B cell (primary cell): ENCODE results near the gene SFXN3.

Experiments
- CTCF ChIP-seq: fragments of 200-600 bp; IDR thresholded peaks from one replicate; pipeline ENCODE4 v1.8.0; 2022; ENCODE audit warnings: antibody characterized with exemption, mild to moderate bottlenecking
- EZH2 ChIP-seq: IDR thresholded peaks from 2 replicates; pipeline ENCODE4 v1.6.1; 2012; ENCODE audit warnings: borderline replicate concordance, low read depth, mild to moderate bottlenecking, moderate library complexity, low read length; ENCODE audit not compliant: insufficient read depth, poor library complexity, severe bottlenecking

- no peak for TF ChIP-seq CTCF
- no peak for TF ChIP-seq EZH2
Observed at GRCh38 chr10:101035314-101035713, 4.3 kb downstream of the SFXN3 start.
